Psoas muscle (tissue), 8 donors: Measurements from ENCODE around the gene GNAT2. TPM values are rescaled to one million over a fixed set of nuclear protein-coding genes. Genes with fewer than 3 reads are reported as not detected.

Experiments used
- ATAC-seq, 4 donors: fragments of 200-7000 bp; cut with Tn5 transposase; one replicate each; pipeline ENCODE4 v1.9.1; 2020; ENCODE audit warnings: moderate library complexity in 3 of 4, mild to moderate bottlenecking in 2 of 4
- DNase-seq, 2 donors: peaks; one replicate each; pipeline ENCODE4 v3.0.0-alpha.2; 2020
- H3K27ac ChIP-seq: fragments of 200-600 bp; one replicate; pipeline ENCODE4 v1.8.0; 2022
- H3K27me3 ChIP-seq, 3 donors: fragments of 200-600 bp in 1 of 3; one replicate each; pipeline versions ENCODE4 v1.6.1 to v1.8.0; 2013 to 2022; ENCODE audit warnings: low read length in 2 of 3, mild to moderate bottlenecking in 2 of 3, moderate library complexity in 1 of 3; ENCODE audit not compliant: insufficient read depth in 3 of 3
- H3K36me3 ChIP-seq, 2 donors: fragments of 200-600 bp in 1 of 2; one replicate each; pipeline versions ENCODE4 v1.6.1 to v1.8.0; 2013 to 2022; ENCODE audit warnings: low read depth in 1 of 2, mild to moderate bottlenecking in 1 of 2, moderate library complexity in 1 of 2; ENCODE audit not compliant: insufficient read depth in 1 of 2
- H3K4me1 ChIP-seq: fragments of 200-600 bp; one replicate; pipeline ENCODE4 v1.8.0; 2022
- H3K4me3 ChIP-seq: fragments of 200-600 bp; one replicate; pipeline ENCODE4 v1.8.0; 2022; ENCODE audit warnings: mild to moderate bottlenecking
- H3K9me3 ChIP-seq: fragments of 200-600 bp; one replicate; pipeline ENCODE4 v1.8.0; 2022
- CTCF ChIP-seq: fragments of 200-600 bp; IDR thresholded peaks from one replicate; pipeline ENCODE4 v1.8.0; 2022; ENCODE audit warnings: antibody characterized with exemption
- WGBS, 3 donors: extraction: QIAGEN DNeasy Blood & Tissue Kit; methylation state at CpG; one replicate each; pipeline versions ENCODE4 v1.1.6 to v1.1.7; 2013; 5-methylcytosine and 5-hydroxymethylcytosine counted together
- intact Hi-C, 2 donors: fragments of 100-400 bp; cut with DNase I; formaldehyde crosslinking; loops; one replicate each; pipeline versions ENCODE4 v1.11.0 to v1.14.2; 2022
- polyA plus RNA-seq, 3 donors: library from polyadenylated mRNA; stranded (reverse); fragments of 200-250 nt; gene quantifications; one replicate each; pipeline ENCODE4 v1.2.3, GENCODE V29; 2013
- total RNA-seq, 4 donors: library from RNA; stranded (reverse); fragmentation: NEBNext Ultra II Directional in 2 of 4; extraction: Animal tissue kit (Norgen Biotek cat#: 25700) in 2 of 4; gene quantifications; one replicate each; pipeline versions ENCODE4 v1.2.1 to v1.2.4, GENCODE V29; 2021 to 2023
- donor health status: healthy with polysubstance abuse.
- donor health status: DM: no; HTN: no; CAD: no; lungs with moderate emphysema.
- donor health status: Bipolar disorder and iron deficiency.
- donor health status: healthy.
- donor health status: DM: yes; HTN: yes; CAD: no.
- donor health status: DM: no; HTN: no; CAD: no.
- donor health status: DM: no; HTN: no; CAD: no.
- donor health status: DM: yes; HTN: yes; CAD: no.

Gene GNAT2
- total and polyA plus RNA-seq, 7 donors = 0.07 to 0.16 TPM; not detected in 5

GRCh38 chr1:109595531-109595930, 23.9 kb downstream of the GNAT2 start:
- no peak for TF ChIP-seq CTCF
- intact Hi-C loops = loop anchor here in 1 of 2 donors (10.0 kb wide), 1 partner anchor 1279 kb away; the partner anchor contains the start of gene CD53
- no peak for DNase-seq
- Histone ChIP-seq H3K4me3 (no peak overlapping the region), H3K36me3 (peaks cover 0 to 58% of the 10 kb centered on the region in 2 donors), H3K4me1 (no peaks in the 10 kb centered on the region), H3K27me3 (no peaks in the 10 kb centered on the region), H3K27ac (no peak overlapping the region), H3K9me3 (no peaks in the 10 kb centered on the region)
- no peak for ATAC-seq
- 93 to 97% (median 95%) methylated on average over 2 of the region's 2 CpGs for WGBS, 3 donors

GRCh38 chr1:109592916-109593315, 26.5 kb downstream of the GNAT2 start:
- intact Hi-C loops = loop anchor here in 1 of 2 donors (10.0 kb wide), 1 partner anchor 1282 kb away; the partner anchor contains the start of gene CD53
- Histone ChIP-seq H3K27me3 (no peaks in the 10 kb centered on the region), H3K36me3 (peaks cover 0 to 80% of the 10 kb centered on the region in 2 donors), H3K9me3 (no peaks in the 10 kb centered on the region), H3K4me3 (no peak overlapping the region), H3K4me1 (no peaks in the 10 kb centered on the region), H3K27ac (no peak overlapping the region)
- no peak for ATAC-seq
- DNase-seq = no peak
- no peak for TF ChIP-seq CTCF

- no peak for TF ChIP-seq CTCF
- Histone ChIP-seq H3K4me1 (no peaks in the 10 kb centered on the region), H3K4me3 (no peak overlapping the region), H3K9me3 (no peaks in the 10 kb centered on the region), H3K27me3 (no peaks in the 10 kb centered on the region), H3K27ac (no peak overlapping the region), H3K36me3 (peaks cover 0 to 96% of the 10 kb centered on the region in 2 donors)
- intact Hi-C loops = loop anchor here in 1 of 2 donors (10.0 kb wide), 1 partner anchor 1285 kb away; the partner anchor contains the start of gene CD53
- ATAC-seq = no peak
- no peak for DNase-seq
Measured at GRCh38 chr1:109589679-109590078, 29.7 kb downstream of the GNAT2 start.

GRCh38 chr1:109589177-109589576, 30.2 kb downstream of the GNAT2 start:
- peaks cover 0 to 99% of the 10 kb centered on the region in 2 donors for H3K36me3 ChIP-seq
- H3K4me3 ChIP-seq = no peak overlapping the region
- no peak for ATAC-seq
- 85 to 94% (median 87%) methylated on average over 3 of the region's 3 CpGs for WGBS, 3 donors
- H3K27me3 ChIP-seq = no peaks in the 10 kb centered on the region
- H3K4me1 ChIP-seq = no peaks in the 10 kb centered on the region
- no peak overlapping the region for H3K27ac ChIP-seq
- H3K9me3 ChIP-seq = no peaks in the 10 kb centered on the region
- intact Hi-C loops = no loop called here
- no peak for DNase-seq
- no peak for TF ChIP-seq CTCF

GRCh38 chr1:109586055-109586454, 33.4 kb downstream of the GNAT2 start:
- intact Hi-C loops = no loop called here
- WGBS, 3 donors = 88 to 97% (median 93%) methylated on average over 3 of the region's 3 CpGs
- TF ChIP-seq CTCF = no peak
- no peak for ATAC-seq
- no peaks in the 10 kb centered on the region for H3K9me3 ChIP-seq
- DNase-seq = no peak
- no peaks in the 10 kb centered on the region for H3K27me3 ChIP-seq
- H3K36me3 ChIP-seq = peaks cover 0 to 97% of the 10 kb centered on the region in 2 donors
- H3K27ac ChIP-seq = no peak overlapping the region
- H3K4me1 ChIP-seq = no peaks in the 10 kb centered on the region
- H3K4me3 ChIP-seq = no peak overlapping the region
